Neural cell (in vitro differentiated cells): Measurements from ENCODE around the gene ATP13A3.

Experiments used
- EZH2 ChIP-seq: fragments of 200-600, 300-800 bp; shearing (Covaris generic), sonication (generic); IDR thresholded peaks from 2 replicates; pipeline ENCODE4 v1.6.1; 2014; ENCODE audit warnings: antibody characterized with exemption, low read length, borderline replicate concordance, mild to moderate bottlenecking; ENCODE audit not compliant: insufficient read depth, poor library complexity, severe bottlenecking
- MXI1 ChIP-seq: fragments of 450-650 bp; conservative IDR thresholded peaks from 2 replicates; pipeline ENCODE4 v1.6.1; 2014; ENCODE audit warnings: antibody characterized with exemption, mild to moderate bottlenecking; ENCODE audit not compliant: poor library complexity, severe bottlenecking
- POLR2AphosphoS5 ChIP-seq: IDR thresholded peaks from 2 replicates; pipeline ENCODE4 v1.6.1; 2012
- TF ChIP-seq, protein P1 (sequence below): fragments of 450-650 bp; IDR thresholded peaks from 2 replicates; pipeline ENCODE4 v1.5.1; 2014; ENCODE audit warnings: antibody characterized with exemption, mild to moderate bottlenecking, moderate library complexity; ENCODE audit not compliant: poor library complexity, severe bottlenecking

DNA sequence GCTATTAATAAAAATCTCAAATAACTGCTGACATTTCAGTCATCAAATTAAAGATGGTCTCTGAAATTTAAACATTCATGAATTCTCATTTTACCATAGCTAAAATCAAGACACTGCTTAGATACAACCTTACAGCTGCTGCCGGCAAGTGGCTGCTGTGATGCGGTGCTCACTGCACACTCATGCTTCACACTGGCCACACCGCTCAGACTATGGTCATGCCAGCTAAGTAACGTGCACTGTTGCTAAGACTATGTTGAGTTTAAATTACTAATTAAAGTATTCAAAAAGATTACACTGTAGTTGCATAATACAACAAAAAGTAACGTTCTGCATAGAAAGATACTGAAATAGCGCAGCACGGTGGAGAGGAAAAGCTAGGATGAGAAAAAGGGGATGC, 12.1 kb downstream of the ATP13A3 start:
- TF ChIP-seq MXI1 = no peak
- TF ChIP-seq, protein P1, sequence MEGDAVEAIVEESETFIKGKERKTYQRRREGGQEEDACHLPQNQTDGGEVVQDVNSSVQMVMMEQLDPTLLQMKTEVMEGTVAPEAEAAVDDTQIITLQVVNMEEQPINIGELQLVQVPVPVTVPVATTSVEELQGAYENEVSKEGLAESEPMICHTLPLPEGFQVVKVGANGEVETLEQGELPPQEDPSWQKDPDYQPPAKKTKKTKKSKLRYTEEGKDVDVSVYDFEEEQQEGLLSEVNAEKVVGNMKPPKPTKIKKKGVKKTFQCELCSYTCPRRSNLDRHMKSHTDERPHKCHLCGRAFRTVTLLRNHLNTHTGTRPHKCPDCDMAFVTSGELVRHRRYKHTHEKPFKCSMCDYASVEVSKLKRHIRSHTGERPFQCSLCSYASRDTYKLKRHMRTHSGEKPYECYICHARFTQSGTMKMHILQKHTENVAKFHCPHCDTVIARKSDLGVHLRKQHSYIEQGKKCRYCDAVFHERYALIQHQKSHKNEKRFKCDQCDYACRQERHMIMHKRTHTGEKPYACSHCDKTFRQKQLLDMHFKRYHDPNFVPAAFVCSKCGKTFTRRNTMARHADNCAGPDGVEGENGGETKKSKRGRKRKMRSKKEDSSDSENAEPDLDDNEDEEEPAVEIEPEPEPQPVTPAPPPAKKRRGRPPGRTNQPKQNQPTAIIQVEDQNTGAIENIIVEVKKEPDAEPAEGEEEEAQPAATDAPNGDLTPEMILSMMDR = no peak
- no peak for TF ChIP-seq EZH2
- no peak for TF ChIP-seq POLR2AphosphoS5
